Measurements from ENCODE around the gene ARHGEF28. TPM values are rescaled to one million over a fixed set of nuclear protein-coding genes. Genes with fewer than 3 reads are reported as not detected.

Gene ARHGEF28
- total RNA-seq, 1 donor: 26.2 TPM

DNA sequence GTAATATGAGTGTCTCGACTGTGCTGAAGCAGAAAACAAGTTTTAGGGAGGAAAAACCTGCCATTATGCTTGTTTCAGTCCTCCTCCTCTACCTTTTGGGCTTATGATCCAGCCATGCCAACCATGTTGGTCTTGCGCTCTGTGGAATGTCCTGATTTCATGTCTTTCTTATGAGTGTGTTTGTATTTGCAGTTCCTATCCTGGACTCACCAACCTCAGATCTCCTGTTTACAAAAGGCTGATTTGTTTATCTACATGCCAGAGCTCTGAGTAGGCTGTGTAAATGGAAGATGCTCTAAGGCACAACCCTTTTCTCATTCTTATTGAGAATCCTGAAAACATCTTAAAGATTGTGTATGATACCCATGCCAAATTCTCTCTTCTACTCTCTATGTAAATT is 138.6 kb downstream of the ARHGEF28 start:
- H3K4me3 ChIP-seq (ENCODE audit: low read depth, low read length): no peak overlapping the region
- DNase-seq (ENCODE audit: low read depth): no peak
- TF ChIP-seq, protein P1, sequence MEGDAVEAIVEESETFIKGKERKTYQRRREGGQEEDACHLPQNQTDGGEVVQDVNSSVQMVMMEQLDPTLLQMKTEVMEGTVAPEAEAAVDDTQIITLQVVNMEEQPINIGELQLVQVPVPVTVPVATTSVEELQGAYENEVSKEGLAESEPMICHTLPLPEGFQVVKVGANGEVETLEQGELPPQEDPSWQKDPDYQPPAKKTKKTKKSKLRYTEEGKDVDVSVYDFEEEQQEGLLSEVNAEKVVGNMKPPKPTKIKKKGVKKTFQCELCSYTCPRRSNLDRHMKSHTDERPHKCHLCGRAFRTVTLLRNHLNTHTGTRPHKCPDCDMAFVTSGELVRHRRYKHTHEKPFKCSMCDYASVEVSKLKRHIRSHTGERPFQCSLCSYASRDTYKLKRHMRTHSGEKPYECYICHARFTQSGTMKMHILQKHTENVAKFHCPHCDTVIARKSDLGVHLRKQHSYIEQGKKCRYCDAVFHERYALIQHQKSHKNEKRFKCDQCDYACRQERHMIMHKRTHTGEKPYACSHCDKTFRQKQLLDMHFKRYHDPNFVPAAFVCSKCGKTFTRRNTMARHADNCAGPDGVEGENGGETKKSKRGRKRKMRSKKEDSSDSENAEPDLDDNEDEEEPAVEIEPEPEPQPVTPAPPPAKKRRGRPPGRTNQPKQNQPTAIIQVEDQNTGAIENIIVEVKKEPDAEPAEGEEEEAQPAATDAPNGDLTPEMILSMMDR (IDR thresholded peaks at IDR 0.05; ENCODE audit: insufficient read depth, low read length): no peak

DNA sequence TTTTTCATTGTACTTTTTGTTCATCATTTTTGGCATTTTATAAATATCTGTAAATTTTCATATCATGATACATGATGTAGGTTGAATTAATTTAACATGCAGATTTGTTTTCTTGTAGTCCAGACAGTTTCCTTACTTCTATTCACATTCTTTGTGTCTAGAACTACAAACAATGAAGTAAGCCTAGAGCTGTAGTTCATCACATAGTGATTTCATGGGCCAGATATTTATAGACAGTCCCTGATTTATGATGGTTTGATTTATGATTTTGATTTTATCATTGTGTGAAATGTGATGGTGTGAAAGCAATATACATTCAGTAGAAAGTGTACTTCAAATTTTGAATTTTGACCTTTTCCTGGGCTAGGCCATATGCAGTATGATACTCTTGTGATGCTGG is 139.0 kb downstream of the ARHGEF28 start:
- no peak overlapping the region for H3K4me3 ChIP-seq (ENCODE audit: low read depth, low read length)
- DNase-seq (ENCODE audit: low read depth): no peak
- TF ChIP-seq, protein P1 (IDR thresholded peaks at IDR 0.05; ENCODE audit: insufficient read depth, low read length): no peak

DNA sequence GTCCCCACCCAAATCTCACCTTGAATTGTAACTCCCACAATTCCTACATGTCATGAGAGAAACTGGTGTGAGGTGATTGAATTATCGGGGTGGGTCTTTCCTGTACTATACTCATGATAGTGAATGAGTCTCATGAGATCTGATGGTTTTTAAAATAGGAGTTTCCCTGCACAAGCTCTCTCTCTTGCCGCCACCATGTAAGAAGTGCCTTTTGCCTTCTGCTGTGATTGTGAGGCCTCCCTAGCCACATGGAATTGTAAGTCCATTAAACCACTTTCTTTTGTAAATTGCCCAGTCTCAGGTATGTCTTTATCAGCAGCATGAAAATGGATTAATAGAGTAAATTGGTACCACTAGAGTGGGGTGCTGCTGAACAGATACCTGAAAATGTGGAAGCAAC is 140.9 kb downstream of the ARHGEF28 start:
- DNase-seq (ENCODE audit: low read depth): no peak
- TF ChIP-seq, protein P1 (IDR thresholded peaks at IDR 0.05; ENCODE audit: insufficient read depth, low read length): no peak
- no peak overlapping the region for H3K4me3 ChIP-seq (ENCODE audit: low read depth, low read length)

DNA sequence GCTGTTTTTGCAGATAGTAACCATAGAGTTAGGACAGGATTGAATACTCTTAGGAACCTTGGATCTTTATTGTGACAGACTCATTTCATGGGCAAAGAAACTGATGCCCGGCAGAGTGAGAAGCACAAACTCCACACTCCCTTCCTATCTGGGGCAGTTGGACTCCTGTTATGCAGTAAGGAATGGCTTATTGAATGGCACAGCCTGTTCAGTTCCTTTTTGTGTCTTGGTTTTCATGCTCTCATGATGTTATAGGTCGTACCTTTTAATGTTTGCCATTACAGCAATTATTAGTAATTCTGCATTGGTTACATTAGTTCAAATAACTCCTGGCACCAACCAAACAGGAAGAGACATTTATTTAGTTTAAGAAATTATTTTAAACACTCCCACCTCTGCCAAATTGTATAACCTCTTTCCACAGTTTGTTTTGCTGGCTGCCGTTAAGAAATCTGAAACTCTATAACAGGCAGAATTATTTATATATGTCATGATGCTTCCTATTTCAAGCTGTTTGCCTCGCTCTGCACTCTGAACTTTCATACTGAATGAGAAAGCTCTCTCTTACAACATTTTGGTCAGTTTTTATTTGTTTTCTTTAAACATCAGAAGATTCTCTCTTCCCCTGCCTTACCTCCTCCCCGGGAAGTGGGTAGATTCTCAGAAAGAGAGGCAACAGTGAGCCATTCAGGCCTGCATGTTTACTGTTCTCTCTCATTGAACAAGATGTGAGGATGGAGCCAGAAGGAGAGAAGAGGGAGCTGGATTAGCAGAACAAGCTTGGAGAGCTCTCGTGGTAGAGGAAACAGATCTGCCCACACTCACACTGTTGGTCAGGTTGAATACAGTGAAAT is 144.4 kb downstream of the ARHGEF28 start:
- no peak overlapping the region for H3K4me3 ChIP-seq (ENCODE audit: low read depth, low read length)
- no peak for DNase-seq (ENCODE audit: low read depth)
- TF ChIP-seq, protein P1 (IDR thresholded peaks at IDR 0.05; ENCODE audit: insufficient read depth, low read length): no peak

DNA sequence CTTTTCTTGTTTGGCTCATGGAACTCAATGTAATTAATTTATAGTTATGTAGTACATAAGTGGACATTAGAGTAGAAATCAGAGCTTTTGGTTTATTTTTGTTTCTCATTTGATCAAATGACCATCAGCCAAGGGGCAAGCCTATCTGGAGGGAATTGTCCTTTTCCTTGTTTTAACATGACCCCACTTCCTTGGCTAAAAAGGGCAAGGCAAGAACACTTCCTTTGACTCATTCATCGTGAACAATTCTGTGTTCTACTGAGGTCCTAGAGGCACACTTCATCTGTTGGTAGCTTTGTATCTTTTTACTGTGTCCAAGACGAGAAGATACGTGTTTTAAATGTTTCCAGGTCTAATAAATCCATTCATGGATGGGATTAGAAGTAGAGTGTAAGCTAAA is 148.9 kb downstream of the ARHGEF28 start:
- no peak overlapping the region for H3K4me3 ChIP-seq (ENCODE audit: low read depth, low read length)
- TF ChIP-seq, protein P1 (IDR thresholded peaks at IDR 0.05; ENCODE audit: insufficient read depth, low read length): no peak
- DNase-seq (ENCODE audit: low read depth): no peak

DNA sequence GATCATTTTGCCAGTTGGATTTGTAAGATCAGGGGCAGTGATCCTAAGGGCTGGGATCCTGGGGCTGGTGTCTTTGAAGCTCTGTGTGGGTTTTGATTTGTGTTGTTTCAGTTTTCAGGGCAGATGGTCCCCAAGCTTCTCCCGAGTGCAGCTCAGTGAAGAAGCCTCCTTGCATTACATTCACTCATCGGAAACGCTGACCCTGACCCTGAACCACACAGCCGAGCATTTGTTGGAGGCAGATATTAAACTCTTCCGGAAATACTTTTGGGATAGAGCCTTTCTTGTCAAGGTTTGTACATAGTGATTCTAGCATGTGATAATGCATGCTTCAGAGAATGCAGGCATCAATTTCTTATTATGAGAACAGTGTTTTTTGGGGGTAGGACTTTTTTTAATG is 150.4 kb downstream of the ARHGEF28 start:
- no peak for DNase-seq (ENCODE audit: low read depth)
- TF ChIP-seq, protein P1 (IDR thresholded peaks at IDR 0.05; ENCODE audit: insufficient read depth, low read length): no peak

More for the DNA sequence above, 150.4 kb downstream of the ARHGEF28 start:
- H3K4me3 ChIP-seq (ENCODE audit: low read depth, low read length): no peak overlapping the region
